GM18520 (cell line): ENCODE results near the gene ZIM2.

Experiments used
- ATAC-seq: cut with Tn5 transposase; IDR thresholded peaks from one replicate; pipeline ENCODE4 v1.9.1; 2021; ENCODE audit not compliant: unreplicated experiment

Gene ZIM2

GRCh38 chr19:56811480-56811879, 29.0 kb downstream of the ZIM2 start:
- ATAC-seq = no peak

GRCh38 chr19:56810260-56810659, 30.3 kb downstream of the ZIM2 start:
- ATAC-seq = no peak

GRCh38 chr19:56808717-56809392, 31.7 kb downstream of the ZIM2 start:
- no peak for ATAC-seq

GRCh38 chr19:56806639-56807038, 33.9 kb downstream of the ZIM2 start:
- ATAC-seq = no peak

- ATAC-seq = no peak
Observed at GRCh38 chr19:56778351-56778750, 62.2 kb downstream of the ZIM2 start.

GRCh38 chr19:56769650-56770049, 70.9 kb downstream of the ZIM2 start:
- ATAC-seq = no peak

- no peak for ATAC-seq
Observed at GRCh38 chr19:56765137-56765536, 75.4 kb downstream of the ZIM2 start.

- no peak for ATAC-seq
Observed at GRCh38 chr19:56764196-56764695, 76.3 kb downstream of the ZIM2 start.

- ATAC-seq = no peak
Observed at GRCh38 chr19:56760842-56761241, 79.7 kb downstream of the ZIM2 start.

GRCh38 chr19:56759531-56759930, 81.0 kb downstream of the ZIM2 start:
- ATAC-seq = no peak

GRCh38 chr19:56751078-56751489, 89.4 kb downstream of the ZIM2 start:
- ATAC-seq = no peak

GRCh38 chr19:56750658-56751057, 89.9 kb downstream of the ZIM2 start:
- no peak for ATAC-seq

- no peak for ATAC-seq
Observed at GRCh38 chr19:56748378-56748777, 92.1 kb downstream of the ZIM2 start.

GRCh38 chr19:56746367-56746766, 94.2 kb downstream of the ZIM2 start:
- no peak for ATAC-seq

GRCh38 chr19:56740501-56740900, 100.0 kb downstream of the ZIM2 start:
- ATAC-seq = no peak

GRCh38 chr19:56736571-56736970, 104.0 kb downstream of the ZIM2 start:
- no peak for ATAC-seq

- no peak for ATAC-seq
Observed at GRCh38 chr19:56732976-56733375, 107.5 kb downstream of the ZIM2 start.

GRCh38 chr19:56727677-56728076, 112.8 kb downstream of the ZIM2 start:
- no peak for ATAC-seq

GRCh38 chr19:56725829-56726424, 114.6 kb downstream of the ZIM2 start:
- ATAC-seq = no peak
